ENCODE data around the gene MYBPC1. TPM values are rescaled to one million over a fixed set of nuclear protein-coding genes. Genes with fewer than 3 reads are reported as not detected.

Gene MYBPC1
- total RNA-seq, 1 experiment from 2014 or later = 0.49 TPM

GRCh38 chr12:101592921-101593320 lies 1.9 kb upstream of the MYBPC1 start:
- TF ChIP-seq EZH2 (IDR thresholded peaks at IDR 0.05; ENCODE audit: borderline replicate concordance, low read depth, low read length, poor library complexity, severe bottlenecking) (no peak), CTCF (conservative IDR thresholded peaks at IDR 0.05; ENCODE audit: low read depth, low read length) (no peak)
- peaks cover 7% of the 10 kb centered on the region for H3K4me1 ChIP-seq (ENCODE audit: insufficient read depth, low read length, poor library complexity, severe bottlenecking)

GRCh38 chr12:101596172-101596571 lies 1.4 kb downstream of the MYBPC1 start:
- H3K36me3 ChIP-seq (ENCODE audit: insufficient read depth, low read length, poor library complexity, severe bottlenecking) = no peaks in the 10 kb centered on the region
- no peaks in the 10 kb centered on the region for H3K9me3 ChIP-seq (ENCODE audit: low read depth, low read length, poor library complexity, severe bottlenecking)
- DNase-seq (ENCODE audit: low spot score) = no peak
- ChIA-PET POLR2A (ENCODE audit: low non-redundant PET) (no interaction called here), CTCF (no interaction called here)
- no peak overlapping the region for H3K4me3 ChIP-seq (ENCODE audit: low read depth, low read length, poor library complexity, severe bottlenecking)
- H3K27me3 ChIP-seq (replicated peaks; ENCODE audit: insufficient read depth, low read depth, low read length, poor library complexity) = no peaks in the 10 kb centered on the region
- H3K27ac ChIP-seq (ENCODE audit: low read depth, low read length, poor library complexity, severe bottlenecking) = no peak overlapping the region
- H3K4me1 ChIP-seq (ENCODE audit: insufficient read depth, low read length, poor library complexity, severe bottlenecking) = peaks cover 7% of the 10 kb centered on the region
- TF ChIP-seq EZH2 (IDR thresholded peaks at IDR 0.05; ENCODE audit: borderline replicate concordance, low read depth, low read length, poor library complexity, severe bottlenecking) (no peak), CTCF (conservative IDR thresholded peaks at IDR 0.05; ENCODE audit: low read depth, low read length) (no peak)
- no TSS peak for BruUV-seq (replicated peaks)
- intact Hi-C loops (cut with micrococcal nuclease; ENCODE audit: unreplicated experiment) = no loop called here

More at GRCh38 chr12:101592921-101593320, 1.9 kb upstream of the MYBPC1 start:
- BruUV-seq (replicated peaks) = no TSS peak
- no peak overlapping the region for H3K27ac ChIP-seq (ENCODE audit: low read depth, low read length, poor library complexity, severe bottlenecking)
- no peaks in the 10 kb centered on the region for H3K36me3 ChIP-seq (ENCODE audit: insufficient read depth, low read length, poor library complexity, severe bottlenecking)
- H3K27me3 ChIP-seq (replicated peaks; ENCODE audit: insufficient read depth, low read depth, low read length, poor library complexity) = no peaks in the 10 kb centered on the region
- no peak overlapping the region for H3K4me3 ChIP-seq (ENCODE audit: low read depth, low read length, poor library complexity, severe bottlenecking)
- no peak for DNase-seq (ENCODE audit: low spot score)
- intact Hi-C loops (cut with micrococcal nuclease; ENCODE audit: unreplicated experiment) = no loop called here
- ChIA-PET POLR2A (ENCODE audit: low non-redundant PET) (no interaction called here), CTCF (no interaction called here)
- no peaks in the 10 kb centered on the region for H3K9me3 ChIP-seq (ENCODE audit: low read depth, low read length, poor library complexity, severe bottlenecking)

GRCh38 chr12:101597164-101597563 lies 2.4 kb downstream of the MYBPC1 start:
- peaks cover 7% of the 10 kb centered on the region for H3K4me1 ChIP-seq (ENCODE audit: insufficient read depth, low read length, poor library complexity, severe bottlenecking)
- intact Hi-C loops (cut with micrococcal nuclease; ENCODE audit: unreplicated experiment) = no loop called here
- no peaks in the 10 kb centered on the region for H3K27me3 ChIP-seq (replicated peaks; ENCODE audit: insufficient read depth, low read depth, low read length, poor library complexity)
- BruUV-seq (replicated peaks) = no TSS peak
- DNase-seq (ENCODE audit: low spot score) = no peak
- CTCF ChIA-PET = no interaction called here
- H3K9me3 ChIP-seq (ENCODE audit: low read depth, low read length, poor library complexity, severe bottlenecking) = no peaks in the 10 kb centered on the region
- H3K27ac ChIP-seq (ENCODE audit: low read depth, low read length, poor library complexity, severe bottlenecking) = no peak overlapping the region
- POLR2A ChIA-PET (ENCODE audit: low non-redundant PET) = no interaction called here
- no peaks in the 10 kb centered on the region for H3K36me3 ChIP-seq (ENCODE audit: insufficient read depth, low read length, poor library complexity, severe bottlenecking)
- TF ChIP-seq EZH2 (IDR thresholded peaks at IDR 0.05; ENCODE audit: borderline replicate concordance, low read depth, low read length, poor library complexity, severe bottlenecking) = no peak
- TF ChIP-seq CTCF (conservative IDR thresholded peaks at IDR 0.05; ENCODE audit: low read depth, low read length) = no peak
- H3K4me3 ChIP-seq (ENCODE audit: low read depth, low read length, poor library complexity, severe bottlenecking) = no peak overlapping the region
